Pancreas (tissue), 10 donors: ENCODE data around the gene HVCN1. TPM values are rescaled to one million over a fixed set of nuclear protein-coding genes. Genes with fewer than 3 reads are reported as not detected.
A peak's percentile ranks its signal among the peaks of the same experiment; 100 is the strongest.

Experiments used
- ATAC-seq, 4 donors: fragments of 200-7000 bp; cut with Tn5 transposase; one replicate each; pipeline versions ENCODE4 v1.8.0 to v1.9.1; 2020; ENCODE audit warnings: mild to moderate bottlenecking in 4 of 4, moderate library complexity in 4 of 4
- DNase-seq, 6 donors: peaks; one replicate each; pipeline ENCODE4 v3.0.0-alpha.2; 2020
- FAIRE-seq: peaks from 2 replicates; lab custom pipeline; 2012; peaks lifted over from hg19 to GRCh38; lab: Jason Lieb, UNC
- H3K27ac ChIP-seq, 4 donors: fragments of 200-600 bp; sonication (generic); 1 replicate in 3 of 4; 2 replicates in 1 of 4; pipeline versions ENCODE4 v1.5.0 to v1.8.0; 2020
- H3K27me3 ChIP-seq, 4 donors: fragments of 200-600 bp; one replicate each; pipeline ENCODE4 v1.8.0; 2021
- H3K36me3 ChIP-seq, 3 donors: fragments of 200-600 bp; sonication (generic) in 1 of 3; one replicate each; pipeline versions ENCODE4 v1.5.0 to v1.8.0; 2020 to 2021
- H3K4me1 ChIP-seq, 3 donors: fragments of 200-600 bp; one replicate each; pipeline ENCODE4 v1.8.0; 2021
- H3K4me3 ChIP-seq, 4 donors: fragments of 200-600 bp; sonication (generic) in 2 of 4; one replicate each; pipeline versions ENCODE4 v1.5.0 to v1.8.0; 2020 to 2021
- H3K9me3 ChIP-seq, 4 donors: fragments of 200-600 bp; one replicate each; pipeline ENCODE4 v1.8.0; 2021
- CTCF ChIP-seq, 4 donors: fragments of 200-600 bp; sonication (generic) in 3 of 4; IDR thresholded peaks; one replicate each; pipeline versions ENCODE4 v1.5.0 to v1.8.0; 2021; ENCODE audit warnings: antibody characterized with exemption in 4 of 4
- WGBS, 2 donors: extraction: QIAGEN DNeasy Blood & Tissue Kit; methylation state at CpG; one replicate each; pipeline ENCODE4 v1.1.7; 2013; 5-methylcytosine and 5-hydroxymethylcytosine counted together
- intact Hi-C, 3 donors: fragments of 100-400 bp; cut with DNase I; formaldehyde crosslinking; loops; one replicate each; pipeline versions ENCODE4 v1.11.1 to v1.14.2; 2022
- polyA plus RNA-seq, 2 donors: library from polyadenylated mRNA; stranded (reverse); fragments of 200-250 nt; gene quantifications; one replicate each; pipeline ENCODE4 v1.2.3, GENCODE V29; 2013
- total RNA-seq, 6 donors: library from RNA; stranded (reverse); fragmentation: NEBNext Ultra II Directional in 4 of 6; extraction: Animal tissue kit (Norgen Biotek cat#: 25700) in 4 of 6; gene quantifications; one replicate each; pipeline versions ENCODE4 v1.2.1 to v1.2.4, GENCODE V29; 2021 to 2023
- donor health status: healthy with polysubstance abuse.
- donor health status: DM: no; HTN: no; CAD: no; lungs with moderate emphysema.
- donor health status: DM: no; HTN: no; CAD: no.
- donor health status: control.
- donor health status: control.
- donor health status: Bipolar disorder and iron deficiency.
- donor health status: DM: yes; HTN: yes; CAD: no.
- donor health status: DM: no; HTN: no; CAD: no.
- donor health status: DM: no; HTN: no; CAD: no.
- donor health status: DM: yes; HTN: yes; CAD: no.

The HVCN1 gene
- total and polyA plus RNA-seq, 8 donors: 0.42 to 5.2 (median 1.3) TPM

GRCh38 chr12:110683888-110684287 is 5.0 kb downstream of the HVCN1 start:
- ATAC-seq: no peak
- intact Hi-C loops: no loop called here

GRCh38 chr12:110680032-110680431 is 8.9 kb downstream of the HVCN1 start:
- no peaks in the 10 kb centered on the region for H3K27me3 ChIP-seq
- intact Hi-C loops: no loop called here
- FAIRE-seq (no peak), ATAC-seq (no peak), DNase-seq (no peak)
- no peaks in the 10 kb centered on the region for H3K9me3 ChIP-seq
- no peaks in the 10 kb centered on the region for H3K4me1 ChIP-seq
- TF ChIP-seq CTCF (IDR thresholded peaks at IDR 0.05): no peak
- H3K4me3 ChIP-seq: no peak overlapping the region
- H3K27ac ChIP-seq: no peak overlapping the region
- H3K36me3 ChIP-seq: no peaks in the 10 kb centered on the region
- WGBS, 2 donors: 41 to 61% methylated on average over 1 of the region's 1 CpG

More at GRCh38 chr12:110683888-110684287, 5.0 kb downstream of the HVCN1 start:
- DNase-seq (no peak), FAIRE-seq (no peak)
- TF ChIP-seq CTCF (IDR thresholded peaks at IDR 0.05): no peak
- Histone ChIP-seq H3K27me3 (peaks cover 0 to 5% (median 0%) of the 10 kb centered on the region in 4 donors), H3K9me3 (no peaks in the 10 kb centered on the region), H3K4me3 (no peak overlapping the region), H3K27ac (no peak overlapping the region), H3K36me3 (no peaks in the 10 kb centered on the region), H3K4me1 (peaks cover 0 to 6% (median 0%) of the 10 kb centered on the region in 3 donors)
- WGBS, 2 donors: 93% methylated on average over 2 of the region's 2 CpGs

- Histone ChIP-seq H3K9me3 (no peaks in the 10 kb centered on the region), H3K27ac (no peak overlapping the region), H3K4me1 (no peaks in the 10 kb centered on the region), H3K27me3 (no peaks in the 10 kb centered on the region), H3K36me3 (no peaks in the 10 kb centered on the region), H3K4me3 (no peak overlapping the region)
- DNase-seq: no peak
- ATAC-seq: no peak
- intact Hi-C loops: no loop called here
- FAIRE-seq: no peak
- 88% methylated on average over 12 of the region's 12 CpGs for WGBS, 2 donors
- TF ChIP-seq CTCF (IDR thresholded peaks at IDR 0.05): no peak
Observed at GRCh38 chr12:110679201-110679600, 9.7 kb downstream of the HVCN1 start.

GRCh38 chr12:110677982-110678381 is 10.9 kb downstream of the HVCN1 start:
- Histone ChIP-seq H3K9me3 (no peaks in the 10 kb centered on the region), H3K27ac (no peak overlapping the region), H3K4me3 (no peak overlapping the region), H3K27me3 (no peaks in the 10 kb centered on the region), H3K4me1 (no peaks in the 10 kb centered on the region), H3K36me3 (no peaks in the 10 kb centered on the region)
- ATAC-seq: no peak
- TF ChIP-seq CTCF (IDR thresholded peaks at IDR 0.05): no peak
- 68 to 90% methylated on average over 4 of the region's 4 CpGs for WGBS, 2 donors
- DNase-seq: no peak
- FAIRE-seq: no peak
- intact Hi-C loops: no loop called here

- no peaks in the 10 kb centered on the region for H3K4me1 ChIP-seq
- no peak for TF ChIP-seq CTCF (IDR thresholded peaks at IDR 0.05)
- FAIRE-seq (no peak), DNase-seq (no peak), ATAC-seq (peak in 2 of 4 donors; percentile 32 to 72)
- no peak overlapping the region for H3K27ac ChIP-seq
- H3K36me3 ChIP-seq: no peaks in the 10 kb centered on the region
- H3K9me3 ChIP-seq: no peaks in the 10 kb centered on the region
- 76 to 82% methylated on average over 5 of the region's 5 CpGs for WGBS, 2 donors
- no peaks in the 10 kb centered on the region for H3K27me3 ChIP-seq
- intact Hi-C loops: no loop called here
- no peak overlapping the region for H3K4me3 ChIP-seq
Observed at GRCh38 chr12:110677206-110677911, 11.6 kb downstream of the HVCN1 start.
